GM12872 (cell line): ENCODE results near the gene AHRR.

Experiments used
- TF ChIP-seq, protein P1 (sequence below): IDR thresholded peaks from 3 replicates; pipeline ENCODE4 v1.5.1; 2011; ENCODE audit warnings: low read depth, mild to moderate bottlenecking, low read length, moderate library complexity; ENCODE audit not compliant: insufficient read depth

AHRR gene

DNA sequence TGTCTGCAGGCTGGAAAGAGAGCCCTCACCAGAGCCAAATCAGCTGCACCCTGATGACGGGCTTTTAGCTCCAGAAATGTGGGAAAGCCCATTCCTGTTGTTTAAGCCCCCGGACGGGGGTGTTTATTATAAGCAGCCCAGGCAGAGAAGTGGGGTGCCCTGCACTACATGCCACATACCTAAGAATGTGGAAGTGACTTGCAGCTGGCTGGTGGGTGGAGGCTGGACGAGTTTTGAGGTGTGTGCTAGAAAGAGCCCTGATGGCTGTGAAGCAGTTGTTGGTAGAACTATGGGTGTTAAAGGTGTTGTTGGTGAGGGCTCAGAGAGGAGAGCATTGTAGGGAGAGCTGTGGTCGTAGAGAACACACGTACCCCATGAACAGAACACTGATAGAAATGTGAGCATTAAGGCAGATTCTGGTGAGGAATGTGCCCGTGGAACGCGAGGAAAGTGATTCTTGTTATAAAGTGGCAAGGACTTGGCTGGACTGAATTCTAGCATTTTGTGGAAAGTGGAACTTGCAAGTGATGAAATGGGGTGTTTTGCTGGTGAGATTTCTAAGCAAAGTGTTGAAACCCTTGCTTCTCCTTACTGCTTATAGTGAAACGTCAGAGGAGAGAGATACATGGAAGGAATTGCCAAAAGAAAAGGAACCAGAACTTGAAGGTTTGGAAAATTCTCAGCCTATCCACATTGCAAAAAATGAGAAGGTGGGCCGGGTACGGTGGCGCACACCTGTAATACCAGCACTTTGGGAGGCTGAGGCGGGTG lies 38.9 kb downstream of the AHRR start:
- TF ChIP-seq, protein P1, sequence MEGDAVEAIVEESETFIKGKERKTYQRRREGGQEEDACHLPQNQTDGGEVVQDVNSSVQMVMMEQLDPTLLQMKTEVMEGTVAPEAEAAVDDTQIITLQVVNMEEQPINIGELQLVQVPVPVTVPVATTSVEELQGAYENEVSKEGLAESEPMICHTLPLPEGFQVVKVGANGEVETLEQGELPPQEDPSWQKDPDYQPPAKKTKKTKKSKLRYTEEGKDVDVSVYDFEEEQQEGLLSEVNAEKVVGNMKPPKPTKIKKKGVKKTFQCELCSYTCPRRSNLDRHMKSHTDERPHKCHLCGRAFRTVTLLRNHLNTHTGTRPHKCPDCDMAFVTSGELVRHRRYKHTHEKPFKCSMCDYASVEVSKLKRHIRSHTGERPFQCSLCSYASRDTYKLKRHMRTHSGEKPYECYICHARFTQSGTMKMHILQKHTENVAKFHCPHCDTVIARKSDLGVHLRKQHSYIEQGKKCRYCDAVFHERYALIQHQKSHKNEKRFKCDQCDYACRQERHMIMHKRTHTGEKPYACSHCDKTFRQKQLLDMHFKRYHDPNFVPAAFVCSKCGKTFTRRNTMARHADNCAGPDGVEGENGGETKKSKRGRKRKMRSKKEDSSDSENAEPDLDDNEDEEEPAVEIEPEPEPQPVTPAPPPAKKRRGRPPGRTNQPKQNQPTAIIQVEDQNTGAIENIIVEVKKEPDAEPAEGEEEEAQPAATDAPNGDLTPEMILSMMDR, result no peak

DNA sequence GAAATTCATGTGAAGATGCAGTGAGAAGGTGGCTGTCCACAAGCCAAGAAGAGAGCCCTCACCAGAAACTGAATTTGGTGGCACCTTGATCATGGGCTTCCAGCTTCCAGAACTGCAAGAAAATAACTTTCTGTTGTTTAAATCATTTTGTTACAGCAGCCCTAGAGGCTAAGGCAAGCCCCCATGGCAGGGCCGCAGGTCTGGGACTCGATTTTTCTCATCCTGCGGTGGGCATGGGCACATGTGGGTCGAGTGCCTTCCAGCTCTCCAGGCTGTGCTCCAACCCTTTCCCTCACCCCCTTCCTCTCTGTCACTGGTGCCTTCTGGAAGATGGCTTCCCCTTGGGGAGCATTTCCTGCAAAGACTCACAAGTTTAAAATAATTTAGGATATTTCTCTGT lies 40.7 kb downstream of the AHRR start:
- TF ChIP-seq, protein P1, result no peak

DNA sequence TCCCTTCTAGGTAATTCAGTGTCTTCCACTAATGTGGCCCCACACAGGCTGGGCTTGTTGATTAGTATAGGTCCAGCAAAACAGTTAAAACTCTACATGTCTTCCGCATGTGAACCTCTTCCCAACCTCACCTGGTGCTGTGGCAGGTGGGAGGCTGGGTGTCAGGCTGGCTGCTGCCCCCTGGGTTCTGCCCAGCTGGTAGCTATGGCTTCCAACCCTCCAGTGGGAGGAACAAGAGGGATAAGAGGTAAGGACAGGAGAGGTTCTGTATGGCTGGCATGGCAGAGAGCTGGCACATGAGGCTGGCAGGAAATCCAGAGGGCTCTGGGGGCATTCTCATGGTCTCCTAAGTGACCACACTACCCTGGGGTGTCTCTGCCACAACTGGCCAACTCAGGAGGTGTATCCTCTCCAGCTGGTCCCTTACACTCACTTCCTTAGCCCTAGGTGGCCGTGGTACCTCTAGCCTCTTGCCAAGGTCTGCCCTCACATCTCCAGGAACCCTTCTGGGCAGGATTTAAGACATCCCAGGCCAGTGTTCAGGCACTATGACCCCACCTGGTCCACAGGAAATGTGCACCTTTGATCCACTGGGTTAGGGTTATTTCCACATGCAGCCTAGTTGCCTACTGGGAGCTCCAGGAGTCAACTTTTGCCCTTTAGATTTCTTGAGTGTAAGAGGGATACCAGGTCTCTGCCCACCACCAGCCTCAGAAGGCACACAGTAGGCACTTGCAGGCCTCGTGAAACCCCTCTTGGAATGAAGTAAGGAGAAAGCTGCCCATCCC lies 41.7 kb downstream of the AHRR start:
- TF ChIP-seq, protein P1, result no peak

DNA sequence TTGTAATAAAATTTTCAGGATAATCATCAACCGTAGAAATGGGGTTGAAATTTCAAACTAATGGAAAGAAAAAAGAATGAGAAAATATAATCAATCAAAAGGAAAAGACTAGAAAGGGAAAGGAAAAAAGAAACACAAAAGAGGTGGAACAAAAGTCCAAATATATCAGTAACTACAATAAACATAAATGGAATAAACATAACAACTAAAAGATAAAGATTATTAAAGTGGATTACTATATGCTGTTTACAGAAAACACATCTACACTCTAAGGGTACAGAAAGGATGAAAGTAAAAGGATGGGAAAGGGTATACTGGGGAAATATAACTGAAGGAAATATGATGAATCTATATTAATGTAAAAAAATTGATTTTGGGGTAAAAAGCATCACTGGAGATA lies 43.0 kb downstream of the AHRR start:
- TF ChIP-seq, protein P1, result no peak

DNA sequence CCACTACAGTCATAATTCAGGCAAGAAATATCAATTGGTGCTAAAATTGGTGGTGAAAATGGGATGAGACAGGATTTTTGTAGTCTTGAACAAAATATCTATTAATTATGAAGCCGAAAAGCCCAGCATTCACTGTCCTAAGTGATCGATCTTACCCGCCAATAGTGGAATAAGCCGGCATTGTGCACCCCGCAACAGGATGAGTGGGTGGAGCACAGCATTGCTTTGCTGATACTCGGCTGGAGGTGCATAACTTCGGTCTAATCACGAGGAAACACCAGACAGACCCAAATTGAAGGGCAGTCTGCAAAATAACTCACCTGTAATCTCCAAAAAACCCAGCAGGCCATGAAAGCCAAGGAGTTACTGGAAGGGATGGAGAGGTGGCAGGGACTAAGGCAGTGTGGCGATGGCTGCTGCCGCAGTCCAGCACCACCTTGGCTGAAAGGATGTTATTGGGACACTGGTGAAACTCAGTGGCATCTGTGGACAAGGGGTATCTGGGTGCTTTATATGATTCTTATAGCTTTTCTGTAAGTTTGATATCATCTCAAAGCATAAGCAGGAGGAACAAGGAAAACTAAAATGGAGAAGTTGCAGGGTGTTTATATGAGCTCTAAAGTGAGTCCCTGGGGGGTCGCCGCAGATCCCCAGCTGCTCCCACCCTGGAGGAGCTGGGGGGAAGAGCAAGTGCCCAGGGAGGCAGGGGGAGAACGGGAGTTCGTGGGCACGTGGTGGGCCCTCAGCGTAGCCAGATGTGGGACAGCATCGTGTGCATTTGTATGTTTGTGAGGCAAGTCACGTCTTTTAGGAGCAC lies 45.2 kb downstream of the AHRR start:
- TF ChIP-seq, protein P1, result no peak

DNA sequence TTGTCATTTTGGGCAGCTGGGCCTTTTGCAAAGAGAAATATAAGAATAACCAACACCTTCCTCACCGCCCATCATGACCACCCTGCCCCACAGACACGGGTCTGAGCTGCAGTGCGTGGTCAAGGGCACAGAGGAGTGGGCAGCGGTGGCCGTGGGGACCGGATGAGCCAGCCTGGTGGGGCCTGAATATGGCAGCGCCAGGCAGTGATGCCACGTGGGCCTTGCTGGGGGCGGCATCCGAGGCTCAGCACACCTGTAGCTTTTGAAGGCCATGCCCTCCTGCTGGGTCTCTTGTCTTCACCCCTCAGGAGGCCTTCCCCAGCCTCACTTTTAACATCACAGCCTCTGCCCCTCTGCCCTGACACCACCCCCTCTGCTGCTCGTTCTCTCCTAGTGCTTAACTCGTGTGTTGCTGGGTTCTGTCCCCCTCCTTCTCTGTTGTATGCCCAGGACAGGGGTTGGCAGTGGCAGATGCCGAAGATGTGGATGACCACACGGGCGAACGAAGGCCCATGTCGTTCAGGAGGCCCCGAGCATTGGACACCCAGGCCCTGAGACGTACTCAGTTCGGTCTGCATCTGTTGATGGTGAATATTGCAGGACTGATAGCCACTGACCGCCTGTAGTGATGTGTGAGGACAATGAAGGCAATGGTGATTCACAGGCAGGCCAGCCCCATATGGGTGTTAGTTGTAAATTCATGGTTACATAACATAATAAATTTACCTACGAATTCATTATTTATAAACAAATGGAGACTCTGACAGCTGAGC lies 46.0 kb downstream of the AHRR start:
- TF ChIP-seq, protein P1, result no peak
